HCT116 (cell line): ENCODE measurements around the gene TGFBR3. TPM values are rescaled to one million over a fixed set of nuclear protein-coding genes. Genes with fewer than 3 reads are reported as not detected.

Experiments
- ATAC-seq: fragments of 200-7000 bp; cut with Tn5 transposase; 2 replicates; pipeline ENCODE4 v1.9.1; 2020; ENCODE audit warnings: mild to moderate bottlenecking, moderate library complexity
- BruUV-seq: library from RNA; stranded (reverse); fragments of 400-500 nt; replicated peaks from 2 replicates; lab custom pipeline; 2021; lab: Mats Ljungman, UMichigan
- CTCF ChIA-PET: fragments of 300-600 bp; sonication (Branson Sonifier 250); formaldehyde crosslinking; loops from one replicate; lab custom pipeline; 2021; ENCODE audit warnings: antibody characterized with exemption; lab: Charles Lee
- POLR2A ChIA-PET: fragments of 300-600, 350-600 bp; sonication (Branson Sonifier 250); formaldehyde crosslinking; loops from one replicate; lab custom pipeline; 2021; ENCODE audit warnings: antibody characterized with exemption; lab: Charles Lee
- RAD21 ChIA-PET, 2 experiments: fragments of 300-600 bp; sonication (Branson Sonifier 250); formaldehyde crosslinking; loops; one replicate each; lab custom pipeline; 2023; ENCODE audit warnings: low total read pairs in 2 of 2; ENCODE audit not compliant: uncharacterized antibody in 2 of 2, unreplicated experiment in 2 of 2, low non-redundant PET in 1 of 2; lab: Charles Lee
- DNase-seq: peaks from one replicate; pipeline ENCODE4 v3.0.0-alpha.2; 2010; ENCODE audit warnings: low read depth, low spot score
- H2AFZ ChIP-seq: fragments of 200-600 bp; shearing (Covaris generic), sonication (generic); 2 replicates; pipeline ENCODE4 v1.6.1; 2017; ENCODE audit warnings: low read depth, mixed run types, mixed read lengths, antibody characterized with exemption, low read length; ENCODE audit not compliant: poor library complexity, severe bottlenecking
- H3K27ac ChIP-seq: 2 replicates; pipeline ENCODE4 v1.5.1; 2012; ENCODE audit warnings: low read depth, low read length
- H3K27me3 ChIP-seq: fragments of 200-600 bp; sonication (generic); 2 replicates; pipeline ENCODE4 v1.6.1; 2016; ENCODE audit warnings: mixed run types, low read length, mixed read lengths; ENCODE audit not compliant: insufficient read depth
- H3K36me3 ChIP-seq, 2 experiments: fragments of 200-500 bp in 1 of 2; fragments of 200-600 bp in 1 of 2; sonication (Bioruptor generic) in 1 of 2; sonication (generic) in 1 of 2; 2 replicates each; pipeline versions ENCODE4 v1.5.1 to v1.6.1; 2014 to 2016; ENCODE audit warnings: low read length in 2 of 2, inconsistent platforms in 1 of 2, mixed read lengths in 1 of 2, mixed run types in 1 of 2; ENCODE audit not compliant: insufficient read depth in 2 of 2, control insufficient read depth in 1 of 2
- H3K4me1 ChIP-seq, 2 experiments: fragments of 200-600 bp in 1 of 2; sonication (generic) in 1 of 2; 2 replicates each; pipeline versions ENCODE4 v1.5.1 to v1.6.1; 2012 to 2017; ENCODE audit warnings: low read length in 2 of 2, inconsistent platforms in 1 of 2, mild to moderate bottlenecking in 1 of 2, mixed read lengths in 1 of 2, mixed run types in 1 of 2, moderate library complexity in 1 of 2; ENCODE audit not compliant: insufficient read depth in 2 of 2, control insufficient read depth in 1 of 2
- H3K4me2 ChIP-seq: fragments of 200-600 bp; sonication (generic); 2 replicates; pipeline ENCODE4 v1.6.1; 2017; ENCODE audit warnings: mixed run types, low read length, mixed read lengths
- H3K4me3 ChIP-seq, 2 experiments: fragments of 200-600 bp in 1 of 2; sonication (generic) in 1 of 2; replicated peaks in 1 of 2; 2 replicates each; pipeline ENCODE4 v1.5.1; 2011 to 2016; ENCODE audit warnings: low read length in 2 of 2, control low read depth in 1 of 2, low read depth in 1 of 2, mild to moderate bottlenecking in 1 of 2, mixed read lengths in 1 of 2, mixed run types in 1 of 2
- H3K79me2 ChIP-seq: fragments of 200-600 bp; sonication (generic); 2 replicates; pipeline ENCODE4 v1.6.1; 2017; ENCODE audit warnings: mild to moderate bottlenecking, mixed run types, low read length, moderate library complexity, mixed read lengths; ENCODE audit not compliant: insufficient read depth
- H3K9ac ChIP-seq: fragments of 200-600 bp; sonication (generic); 2 replicates; pipeline ENCODE4 v1.6.1; 2016; ENCODE audit warnings: low read length, mixed read lengths
- H3K9me2 ChIP-seq: fragments of 200-600 bp; sonication (generic), shearing (Covaris generic); 2 replicates; pipeline ENCODE4 v1.6.1; 2017; ENCODE audit warnings: mixed run types, mild to moderate bottlenecking, moderate library complexity; ENCODE audit not compliant: insufficient read depth
- H3K9me3 ChIP-seq, 2 experiments: fragments of 200-500 bp in 1 of 2; fragments of 200-600 bp in 1 of 2; sonication (Bioruptor generic) in 1 of 2; sonication (generic) in 1 of 2; 2 replicates each; pipeline ENCODE4 v1.6.1; 2014 to 2017; ENCODE audit warnings: low read length in 2 of 2, mixed read lengths in 2 of 2, inconsistent platforms in 1 of 2, low read depth in 1 of 2, mild to moderate bottlenecking in 1 of 2, mixed run types in 1 of 2, moderate library complexity in 1 of 2; ENCODE audit not compliant: control insufficient read depth in 1 of 2, insufficient read depth in 1 of 2
- H4K20me1 ChIP-seq: fragments of 200-600 bp; sonication (generic), shearing (Covaris generic); 2 replicates; pipeline ENCODE4 v1.6.1; 2017; ENCODE audit warnings: mixed run types, mild to moderate bottlenecking, moderate library complexity; ENCODE audit not compliant: insufficient read depth
- CBX3 ChIP-seq: IDR thresholded peaks from 2 replicates; pipeline ENCODE4 v1.6.1; 2012; ENCODE audit warnings: low read depth
- EGR1 ChIP-seq: IDR thresholded peaks from 2 replicates; pipeline ENCODE4 v1.6.1; 2012; ENCODE audit warnings: low read depth
- EZH2 ChIP-seq: fragments of 200-600 bp; sonication (generic); IDR thresholded peaks from 2 replicates; pipeline ENCODE4 v1.6.1; 2017; ENCODE audit warnings: antibody characterized with exemption, mixed run types
- POLR2A ChIP-seq: IDR thresholded peaks from 2 replicates; pipeline ENCODE4 v1.7.0; 2011; ENCODE audit warnings: borderline replicate concordance; ENCODE audit not compliant: insufficient read depth, insufficient read length; ENCODE audit errors: extremely low read depth
- RAD21 ChIP-seq: IDR thresholded peaks from 2 replicates; pipeline ENCODE4 v1.6.1; 2012; ENCODE audit warnings: low read depth, mild to moderate bottlenecking
- REST ChIP-seq: IDR thresholded peaks from 2 replicates; pipeline ENCODE4 v1.6.1; 2012; ENCODE audit warnings: low read depth
- YY1 ChIP-seq: IDR thresholded peaks from 2 replicates; pipeline ENCODE4 v1.6.1; 2011; ENCODE audit warnings: low read length, low read depth, moderate library complexity, mild to moderate bottlenecking; ENCODE audit not compliant: insufficient replicate concordance; ENCODE audit errors: extremely low read depth
- ZFX ChIP-seq: fragments of 450-650 bp; IDR thresholded peaks from 2 replicates; pipeline ENCODE4 v1.6.1; 2017
- intact Hi-C: fragments of 100-400 bp; cut with micrococcal nuclease; formaldehyde crosslinking; loops from 2 replicates; pipeline ENCODE4 v1.10.0; 2022
- total RNA-seq: library from RNA; stranded (reverse); gene quantifications from one replicate; pipeline ENCODE4 v1.2.1, GENCODE V29; 2021; ENCODE audit not compliant: unreplicated experiment
- TF ChIP-seq, protein P1 (sequence below), 3 experiments: fragments of 200-600 bp in 1 of 3; sonication (generic) in 1 of 3; IDR thresholded peaks in 2 of 3; conservative IDR thresholded peaks in 1 of 3; 2 replicates each; pipeline ENCODE4 v1.5.1; 2012 to 2017; ENCODE audit warnings: low read depth in 2 of 3, low read length in 2 of 3, antibody characterized with exemption in 1 of 3, borderline replicate concordance in 1 of 3, control low read depth in 1 of 3, mild to moderate bottlenecking in 1 of 3, mixed read lengths in 1 of 3, mixed run types in 1 of 3, moderate library complexity in 1 of 3; ENCODE audit not compliant: insufficient read depth in 1 of 3

The TGFBR3 gene
- total RNA-seq, 1 experiment from 2014 or later = 7.1 TPM

- RAD21 ChIA-PET = no interaction called here
Observed at GRCh38 chr1:91784191-91784590, 101.8 kb downstream of the TGFBR3 start.

More at GRCh38 chr1:91784191-91784590, 101.8 kb downstream of the TGFBR3 start:
- H3K79me2 ChIP-seq = no peaks in the 10 kb centered on the region
- ChIA-PET POLR2A (no interaction called here), CTCF (no interaction called here)
- no peaks in the 10 kb centered on the region for H4K20me1 ChIP-seq
- no TSS peak for BruUV-seq
- no peaks in the 10 kb centered on the region for H3K27me3 ChIP-seq
- H3K4me3 ChIP-seq = no peak overlapping the region
- H3K36me3 ChIP-seq = no peaks in the 10 kb centered on the region
- intact Hi-C loops = no loop called here
- no peak overlapping the region for H3K27ac ChIP-seq
- TF ChIP-seq, protein P1, sequence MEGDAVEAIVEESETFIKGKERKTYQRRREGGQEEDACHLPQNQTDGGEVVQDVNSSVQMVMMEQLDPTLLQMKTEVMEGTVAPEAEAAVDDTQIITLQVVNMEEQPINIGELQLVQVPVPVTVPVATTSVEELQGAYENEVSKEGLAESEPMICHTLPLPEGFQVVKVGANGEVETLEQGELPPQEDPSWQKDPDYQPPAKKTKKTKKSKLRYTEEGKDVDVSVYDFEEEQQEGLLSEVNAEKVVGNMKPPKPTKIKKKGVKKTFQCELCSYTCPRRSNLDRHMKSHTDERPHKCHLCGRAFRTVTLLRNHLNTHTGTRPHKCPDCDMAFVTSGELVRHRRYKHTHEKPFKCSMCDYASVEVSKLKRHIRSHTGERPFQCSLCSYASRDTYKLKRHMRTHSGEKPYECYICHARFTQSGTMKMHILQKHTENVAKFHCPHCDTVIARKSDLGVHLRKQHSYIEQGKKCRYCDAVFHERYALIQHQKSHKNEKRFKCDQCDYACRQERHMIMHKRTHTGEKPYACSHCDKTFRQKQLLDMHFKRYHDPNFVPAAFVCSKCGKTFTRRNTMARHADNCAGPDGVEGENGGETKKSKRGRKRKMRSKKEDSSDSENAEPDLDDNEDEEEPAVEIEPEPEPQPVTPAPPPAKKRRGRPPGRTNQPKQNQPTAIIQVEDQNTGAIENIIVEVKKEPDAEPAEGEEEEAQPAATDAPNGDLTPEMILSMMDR (IDR thresholded peaks at IDR 0.05 in 2 of 3, conservative IDR thresholded peaks at IDR 0.05 in 1 of 3; ENCODE audit: borderline replicate concordance in 1 of 3, insufficient read depth in 1 of 3, low read depth in 2 of 3, low read length in 2 of 3) = no peak
- no peak for TF ChIP-seq ZFX
- no peak for TF ChIP-seq EZH2
- no peak for TF ChIP-seq EGR1
- no peak for TF ChIP-seq YY1
- no peak for TF ChIP-seq CBX3
- TF ChIP-seq REST = no peak
- TF ChIP-seq POLR2A = no peak
- no peak for TF ChIP-seq RAD21
- no peak for ATAC-seq
- H3K4me2 ChIP-seq = no peak overlapping the region
- DNase-seq = no peak
- no peaks in the 10 kb centered on the region for H3K9me3 ChIP-seq
- H3K9ac ChIP-seq = no peak overlapping the region
- H3K4me1 ChIP-seq = no peaks in the 10 kb centered on the region
- H2AFZ ChIP-seq = no peak overlapping the region
- H3K9me2 ChIP-seq = no peaks in the 10 kb centered on the region
